SU-DHL-6 (cell line): ENCODE data around the gene RALGPS1.

ENCODE experiments used
- H2AFZ ChIP-seq: fragments of 200-600 bp; sonication (generic); 2 replicates; pipeline ENCODE4 v1.6.1; 2014; ENCODE audit warnings: low read depth, mild to moderate bottlenecking, moderate library complexity, mixed read lengths, antibody characterized with exemption, low read length; ENCODE audit not compliant: severe bottlenecking
- H3F3A ChIP-seq: fragments of 200-600 bp; shearing (Covaris generic); 2 replicates; pipeline ENCODE4 v1.6.0; 2016; ENCODE audit warnings: antibody characterized with exemption, mild to moderate bottlenecking; ENCODE audit not compliant: insufficient read depth
- H3K27ac ChIP-seq: fragments of 200-600 bp; sonication (generic); 2 replicates; pipeline ENCODE4 v1.5.1; 2016; ENCODE audit warnings: low read depth, mild to moderate bottlenecking, low read length, moderate library complexity, mixed read lengths
- H3K27me3 ChIP-seq: fragments of 200-600 bp; sonication (generic), shearing (Covaris generic); 2 replicates; pipeline ENCODE4 v1.6.0; 2014; ENCODE audit warnings: mild to moderate bottlenecking, low read length
- H3K36me3 ChIP-seq: fragments of 200-600 bp; sonication (generic); 2 replicates; pipeline ENCODE4 v1.6.1; 2014; ENCODE audit warnings: mild to moderate bottlenecking, low read length, mixed read lengths
- H3K4me2 ChIP-seq: fragments of 300-600, 200-600 bp; shearing (Covaris generic), sonication (generic); 2 replicates; pipeline ENCODE4 v1.6.0; 2014; ENCODE audit warnings: low read length, low read depth, mild to moderate bottlenecking; ENCODE audit not compliant: poor library complexity, severe bottlenecking
- H3K4me3 ChIP-seq: fragments of 200-600 bp; sonication (generic); 2 replicates; pipeline ENCODE4 v1.5.1; 2014; ENCODE audit warnings: antibody characterized with exemption, low read length, mild to moderate bottlenecking, mixed read lengths; ENCODE audit not compliant: insufficient read depth, poor library complexity, severe bottlenecking
- H3K79me2 ChIP-seq: fragments of 200-600 bp; sonication (generic); 2 replicates; pipeline ENCODE4 v1.6.1; 2014; ENCODE audit warnings: mild to moderate bottlenecking, low read length, moderate library complexity; ENCODE audit not compliant: insufficient read depth
- H3K9ac ChIP-seq: fragments of 200-600 bp; sonication (generic); 2 replicates; pipeline ENCODE4 v1.7.0; 2014; ENCODE audit warnings: mild to moderate bottlenecking, low read length
- H3K9me2 ChIP-seq: fragments of 200-600 bp; sonication (generic); replicated peaks from 2 replicates; pipeline ENCODE4 v1.6.1; 2014; ENCODE audit warnings: low read length; ENCODE audit not compliant: insufficient read depth
- H3K9me3 ChIP-seq: fragments of 200-600 bp; sonication (generic); 2 replicates; pipeline ENCODE4 v1.6.1; 2014; ENCODE audit warnings: low read length, mixed read lengths; ENCODE audit not compliant: insufficient read depth
- H4K20me1 ChIP-seq: fragments of 200-600 bp; sonication (generic); 2 replicates; pipeline ENCODE4 v1.6.1; 2014; ENCODE audit warnings: low read depth, mild to moderate bottlenecking, antibody characterized with exemption, low read length, moderate library complexity, mixed read lengths
- CTCF ChIP-seq: fragments of 200-600 bp; sonication (generic); IDR thresholded peaks from one replicate; pipeline ENCODE4 v1.5.1; 2017; ENCODE audit warnings: antibody characterized with exemption, mild to moderate bottlenecking, low read length, moderate library complexity; ENCODE audit not compliant: insufficient read depth, poor library complexity, severe bottlenecking
- EZH2phosphoT487 ChIP-seq: fragments of 200-600 bp; sonication (generic), shearing (Covaris generic); conservative IDR thresholded peaks from 2 replicates; pipeline ENCODE4 v1.6.1; 2018; ENCODE audit warnings: mild to moderate bottlenecking, antibody characterized with exemption, low read length, moderate library complexity, mixed read lengths

RALGPS1 gene

GRCh38 chr9:127180457-127181314 lies 266.1 kb downstream of the RALGPS1 start:
- no peak overlapping the region for H3K4me3 ChIP-seq
- no peaks in the 10 kb centered on the region for H3K79me2 ChIP-seq
- TF ChIP-seq EZH2phosphoT487 = no peak
- TF ChIP-seq CTCF = no peak

GRCh38 chr9:127181315-127181580 lies 266.7 kb downstream of the RALGPS1 start:
- Histone ChIP-seq H3K27me3 (no peaks in the 10 kb centered on the region), H3K4me3 (no peak overlapping the region), H2AFZ (no peak overlapping the region), H3K4me2 (no peak overlapping the region), H3K36me3 (no peaks in the 10 kb centered on the region), H3K9ac (no peak overlapping the region), H4K20me1 (no peaks in the 10 kb centered on the region), H3K27ac (no peak overlapping the region), H3K79me2 (no peaks in the 10 kb centered on the region), H3K9me3 (no peaks in the 10 kb centered on the region), H3K9me2 (no peaks in the 10 kb centered on the region), H3F3A (no peaks in the 10 kb centered on the region)
- TF ChIP-seq CTCF (no peak), EZH2phosphoT487 (no peak)

More at GRCh38 chr9:127180457-127181314, 266.1 kb downstream of the RALGPS1 start:
- Histone ChIP-seq H3F3A (no peaks in the 10 kb centered on the region), H3K27ac (no peak overlapping the region), H3K9me2 (no peaks in the 10 kb centered on the region), H3K36me3 (no peaks in the 10 kb centered on the region), H3K9ac (no peak overlapping the region), H3K27me3 (no peaks in the 10 kb centered on the region), H4K20me1 (no peaks in the 10 kb centered on the region), H3K4me2 (no peak overlapping the region), H3K9me3 (no peaks in the 10 kb centered on the region), H2AFZ (no peak overlapping the region)

- TF ChIP-seq EZH2phosphoT487 (no peak), CTCF (no peak)
- H3K4me3 ChIP-seq = no peak overlapping the region
- H3K27ac ChIP-seq = no peak overlapping the region
Measured at GRCh38 chr9:127181595-127182190, 267.1 kb downstream of the RALGPS1 start.

More at GRCh38 chr9:127181595-127182190, 267.1 kb downstream of the RALGPS1 start:
- no peaks in the 10 kb centered on the region for H3K9me3 ChIP-seq
- H3K4me2 ChIP-seq = no peak overlapping the region
- H3K9me2 ChIP-seq = no peaks in the 10 kb centered on the region
- H2AFZ ChIP-seq = no peak overlapping the region
- no peaks in the 10 kb centered on the region for H3K27me3 ChIP-seq
- no peaks in the 10 kb centered on the region for H3K36me3 ChIP-seq
- H4K20me1 ChIP-seq = no peaks in the 10 kb centered on the region
- H3F3A ChIP-seq = no peaks in the 10 kb centered on the region
- H3K79me2 ChIP-seq = no peaks in the 10 kb centered on the region
- no peak overlapping the region for H3K9ac ChIP-seq
